Measurements from ENCODE around the gene NAA10.
A peak's percentile ranks its signal among the peaks of the same experiment; 100 is the strongest.

NAA10 gene

GRCh38 chrX:153919281-153919680, 15.6 kb downstream of the NAA10 start:
- DNase-seq (ENCODE audit: low spot score in 2 of 2) (no peak), ATAC-seq (replicated peaks; ENCODE audit: extremely low read depth, poor library complexity, severe bottlenecking) (no peak)
- H3K27me3 Mint-ChIP-seq, result no peaks in the 10 kb centered on the region
- no peak overlapping the region for H3K4me3 Mint-ChIP-seq
- no peak overlapping the region for H3K27ac Mint-ChIP-seq (ENCODE audit: low read depth)
- H3K4me1 Mint-ChIP-seq, result peaks cover 19% of the 10 kb centered on the region
- no peaks in the 10 kb centered on the region for H3K9me3 Mint-ChIP-seq
- H3K36me3 Mint-ChIP-seq (ENCODE audit: insufficient read depth), result peaks cover 24% of the 10 kb centered on the region

GRCh38 chrX:153917869-153918268, 17.0 kb downstream of the NAA10 start:
- ATAC-seq (replicated peaks; ENCODE audit: extremely low read depth, poor library complexity, severe bottlenecking), result no peak
- H3K27me3 Mint-ChIP-seq, result no peaks in the 10 kb centered on the region
- H3K27ac Mint-ChIP-seq (ENCODE audit: low read depth), result no peak overlapping the region
- H3K4me1 Mint-ChIP-seq, result peaks cover 9% of the 10 kb centered on the region
- H3K9me3 Mint-ChIP-seq, result no peaks in the 10 kb centered on the region
- no peak overlapping the region for H3K4me3 Mint-ChIP-seq
- DNase-seq (ENCODE audit: low spot score in 2 of 2), result no peak
- peaks cover 28% of the 10 kb centered on the region for H3K36me3 Mint-ChIP-seq (ENCODE audit: insufficient read depth)

GRCh38 chrX:153913701-153914100, 21.1 kb downstream of the NAA10 start:
- ATAC-seq (replicated peaks; ENCODE audit: extremely low read depth, poor library complexity, severe bottlenecking) (no peak), DNase-seq (ENCODE audit: low spot score in 2 of 2) (no peak)
- peaks cover 47% of the 10 kb centered on the region for H3K36me3 Mint-ChIP-seq (ENCODE audit: insufficient read depth)
- no peak overlapping the region for H3K4me3 Mint-ChIP-seq
- H3K27me3 Mint-ChIP-seq, result no peaks in the 10 kb centered on the region
- no peaks in the 10 kb centered on the region for H3K4me1 Mint-ChIP-seq
- H3K27ac Mint-ChIP-seq (ENCODE audit: low read depth), result no peak overlapping the region
- no peaks in the 10 kb centered on the region for H3K9me3 Mint-ChIP-seq

- Mint-ChIP-seq H3K36me3 (ENCODE audit: insufficient read depth) (peaks cover 45% of the 10 kb centered on the region), H3K9me3 (no peaks in the 10 kb centered on the region), H3K4me3 (no peak overlapping the region), H3K27ac (ENCODE audit: low read depth) (no peak overlapping the region), H3K27me3 (no peaks in the 10 kb centered on the region), H3K4me1 (no peaks in the 10 kb centered on the region)
- DNase-seq (ENCODE audit: low spot score in 2 of 2) (no peak), ATAC-seq (replicated peaks; ENCODE audit: extremely low read depth, poor library complexity, severe bottlenecking) (no peak)
These were observed 21.6 kb downstream of the NAA10 start for GRCh38 chrX:153913211-153913610.

GRCh38 chrX:153911798-153912197, 23.0 kb downstream of the NAA10 start:
- ATAC-seq (replicated peaks; ENCODE audit: extremely low read depth, poor library complexity, severe bottlenecking) (no peak), DNase-seq (ENCODE audit: low spot score in 2 of 2) (no peak)
- H3K4me3 Mint-ChIP-seq, result no peak overlapping the region
- H3K9me3 Mint-ChIP-seq, result no peaks in the 10 kb centered on the region
- H3K4me1 Mint-ChIP-seq, result no peaks in the 10 kb centered on the region
- peak overlapping the region; percentile 80 for H3K27ac Mint-ChIP-seq (ENCODE audit: low read depth)
- no peaks in the 10 kb centered on the region for H3K27me3 Mint-ChIP-seq
- H3K36me3 Mint-ChIP-seq (ENCODE audit: insufficient read depth), result peaks cover 43% of the 10 kb centered on the region

- no peak for DNase-seq (ENCODE audit: low spot score in 2 of 2)
- H3K9me3 Mint-ChIP-seq, result no peaks in the 10 kb centered on the region
- no peak for ATAC-seq (replicated peaks; ENCODE audit: extremely low read depth, poor library complexity, severe bottlenecking)
- H3K36me3 Mint-ChIP-seq (ENCODE audit: insufficient read depth), result peaks cover 41% of the 10 kb centered on the region
- H3K27me3 Mint-ChIP-seq, result no peaks in the 10 kb centered on the region
- H3K4me3 Mint-ChIP-seq, result no peak overlapping the region
- peaks cover 10% of the 10 kb centered on the region for H3K4me1 Mint-ChIP-seq
- H3K27ac Mint-ChIP-seq (ENCODE audit: low read depth), result no peak overlapping the region
These were observed 24.4 kb downstream of the NAA10 start for GRCh38 chrX:153910446-153910845.

- H3K9me3 Mint-ChIP-seq, result no peaks in the 10 kb centered on the region
- H3K36me3 Mint-ChIP-seq (ENCODE audit: insufficient read depth), result peaks cover 41% of the 10 kb centered on the region
- ATAC-seq (replicated peaks; ENCODE audit: extremely low read depth, poor library complexity, severe bottlenecking) (no peak), DNase-seq (ENCODE audit: low spot score in 2 of 2) (no peak)
- H3K27ac Mint-ChIP-seq (ENCODE audit: low read depth), result no peak overlapping the region
- no peaks in the 10 kb centered on the region for H3K27me3 Mint-ChIP-seq
- H3K4me3 Mint-ChIP-seq, result no peak overlapping the region
- peaks cover 12% of the 10 kb centered on the region for H3K4me1 Mint-ChIP-seq
These were observed 24.9 kb downstream of the NAA10 start for GRCh38 chrX:153909980-153910360.

GRCh38 chrX:153909024-153909979, 25.5 kb downstream of the NAA10 start:
- H3K9me3 Mint-ChIP-seq, result no peaks in the 10 kb centered on the region
- peaks cover 15% of the 10 kb centered on the region for H3K4me1 Mint-ChIP-seq
- H3K36me3 Mint-ChIP-seq (ENCODE audit: insufficient read depth), result peaks cover 37% of the 10 kb centered on the region
- DNase-seq (ENCODE audit: low spot score in 2 of 2), result no peak
- ATAC-seq (replicated peaks; ENCODE audit: extremely low read depth, poor library complexity, severe bottlenecking), result no peak
- H3K27ac Mint-ChIP-seq (ENCODE audit: low read depth), result no peak overlapping the region
- no peak overlapping the region for H3K4me3 Mint-ChIP-seq
- H3K27me3 Mint-ChIP-seq, result no peaks in the 10 kb centered on the region

- Mint-ChIP-seq H3K9me3 (no peaks in the 10 kb centered on the region), H3K36me3 (ENCODE audit: insufficient read depth) (peaks cover 34% of the 10 kb centered on the region), H3K27me3 (no peaks in the 10 kb centered on the region), H3K27ac (ENCODE audit: low read depth) (no peak overlapping the region), H3K4me1 (peaks cover 23% of the 10 kb centered on the region), H3K4me3 (no peak overlapping the region)
- DNase-seq (ENCODE audit: low spot score in 2 of 2), result no peak
- ATAC-seq (replicated peaks; ENCODE audit: extremely low read depth, poor library complexity, severe bottlenecking), result no peak
These were observed 26.5 kb downstream of the NAA10 start for GRCh38 chrX:153908219-153908860.

GRCh38 chrX:153907456-153907855, 27.4 kb downstream of the NAA10 start:
- no peak for DNase-seq (ENCODE audit: low spot score in 2 of 2)

GRCh38 chrX:153906126-153906917, 28.5 kb downstream of the NAA10 start:
- H3K4me3 Mint-ChIP-seq, result peak overlapping the region; percentile 54

More at GRCh38 chrX:153907456-153907855, 27.4 kb downstream of the NAA10 start:
- peaks cover 28% of the 10 kb centered on the region for H3K4me1 Mint-ChIP-seq
- no peaks in the 10 kb centered on the region for H3K27me3 Mint-ChIP-seq
- H3K9me3 Mint-ChIP-seq, result no peaks in the 10 kb centered on the region
- H3K27ac Mint-ChIP-seq (ENCODE audit: low read depth), result no peak overlapping the region
- ATAC-seq (replicated peaks; ENCODE audit: extremely low read depth, poor library complexity, severe bottlenecking), result no peak
- H3K36me3 Mint-ChIP-seq (ENCODE audit: insufficient read depth), result peaks cover 32% of the 10 kb centered on the region
- H3K4me3 Mint-ChIP-seq, result no peak overlapping the region

GRCh38 chrX:153905481-153906095, 29.2 kb downstream of the NAA10 start:
- Mint-ChIP-seq H3K9me3 (no peaks in the 10 kb centered on the region), H3K27ac (ENCODE audit: low read depth) (peak overlapping the region; percentile 85), H3K27me3 (no peaks in the 10 kb centered on the region), H3K4me1 (peaks cover 44% of the 10 kb centered on the region), H3K4me3 (peak overlapping the region; percentile 54), H3K36me3 (ENCODE audit: insufficient read depth) (peaks cover 19% of the 10 kb centered on the region)
- no peak for ATAC-seq (replicated peaks; ENCODE audit: extremely low read depth, poor library complexity, severe bottlenecking)
- no peak for DNase-seq (ENCODE audit: low spot score in 2 of 2)

More at GRCh38 chrX:153906126-153906917, 28.5 kb downstream of the NAA10 start:
- H3K4me1 Mint-ChIP-seq, result peaks cover 36% of the 10 kb centered on the region
- H3K27me3 Mint-ChIP-seq, result no peaks in the 10 kb centered on the region
- peak overlapping the region; percentile 85 for H3K27ac Mint-ChIP-seq (ENCODE audit: low read depth)
- H3K36me3 Mint-ChIP-seq (ENCODE audit: insufficient read depth), result peaks cover 25% of the 10 kb centered on the region
- ATAC-seq (replicated peaks; ENCODE audit: extremely low read depth, poor library complexity, severe bottlenecking) (peak; percentile 82), DNase-seq (ENCODE audit: low spot score in 2 of 2) (peak; percentile 15 to 39)
- H3K9me3 Mint-ChIP-seq, result no peaks in the 10 kb centered on the region

All from central memory CD8-positive, alpha-beta T cell (primary cell).